Fibroblast of skin of right biceps (primary cell): ENCODE results near the gene HOMER3.

Source experiments
- DNase-seq: peaks from one replicate; pipeline ENCODE4 v3.0.0-alpha.2; 2013

Gene HOMER3

DNA sequence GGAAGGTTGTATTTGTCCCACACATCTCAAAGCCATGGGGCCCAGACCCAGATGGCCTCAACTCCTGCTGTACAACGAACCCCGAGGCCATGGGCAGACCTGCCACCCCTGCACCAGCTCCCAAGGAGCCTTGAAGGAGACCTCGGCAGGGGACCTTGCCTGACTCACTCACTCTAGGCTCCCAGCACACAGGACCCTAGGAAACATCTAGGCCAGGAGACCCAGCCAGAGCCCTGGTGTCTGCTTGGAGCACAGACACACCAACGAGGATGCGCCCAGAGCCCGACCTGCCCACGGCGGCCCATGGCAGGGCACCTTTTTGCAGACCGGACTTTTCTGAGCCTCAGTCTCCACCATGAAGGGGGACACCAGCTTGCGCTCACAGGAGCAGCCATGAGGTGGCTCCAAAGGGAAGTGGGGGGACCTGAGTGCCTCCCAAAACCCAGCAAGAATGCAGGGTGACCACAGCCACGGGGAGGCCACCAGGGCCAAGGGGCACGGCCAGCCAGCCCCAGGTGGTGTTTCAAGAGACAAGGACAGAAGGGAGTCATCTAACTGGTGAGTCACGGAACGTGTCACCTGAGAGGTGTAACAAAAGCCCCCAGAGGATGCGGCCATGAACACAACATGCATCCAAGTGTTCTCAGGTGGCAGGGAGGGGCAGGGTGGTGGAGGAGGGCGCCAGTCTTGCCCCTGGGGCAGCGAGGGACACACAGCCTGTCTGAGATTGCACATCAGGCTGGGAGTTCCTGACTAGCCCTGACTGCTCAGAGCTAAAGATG, 40.1 kb downstream of the HOMER3 start:
- no peak for DNase-seq

GRCh38 chr19:18899624-18900560, 41.1 kb downstream of the HOMER3 start:
- DNase-seq = no peak

DNA sequence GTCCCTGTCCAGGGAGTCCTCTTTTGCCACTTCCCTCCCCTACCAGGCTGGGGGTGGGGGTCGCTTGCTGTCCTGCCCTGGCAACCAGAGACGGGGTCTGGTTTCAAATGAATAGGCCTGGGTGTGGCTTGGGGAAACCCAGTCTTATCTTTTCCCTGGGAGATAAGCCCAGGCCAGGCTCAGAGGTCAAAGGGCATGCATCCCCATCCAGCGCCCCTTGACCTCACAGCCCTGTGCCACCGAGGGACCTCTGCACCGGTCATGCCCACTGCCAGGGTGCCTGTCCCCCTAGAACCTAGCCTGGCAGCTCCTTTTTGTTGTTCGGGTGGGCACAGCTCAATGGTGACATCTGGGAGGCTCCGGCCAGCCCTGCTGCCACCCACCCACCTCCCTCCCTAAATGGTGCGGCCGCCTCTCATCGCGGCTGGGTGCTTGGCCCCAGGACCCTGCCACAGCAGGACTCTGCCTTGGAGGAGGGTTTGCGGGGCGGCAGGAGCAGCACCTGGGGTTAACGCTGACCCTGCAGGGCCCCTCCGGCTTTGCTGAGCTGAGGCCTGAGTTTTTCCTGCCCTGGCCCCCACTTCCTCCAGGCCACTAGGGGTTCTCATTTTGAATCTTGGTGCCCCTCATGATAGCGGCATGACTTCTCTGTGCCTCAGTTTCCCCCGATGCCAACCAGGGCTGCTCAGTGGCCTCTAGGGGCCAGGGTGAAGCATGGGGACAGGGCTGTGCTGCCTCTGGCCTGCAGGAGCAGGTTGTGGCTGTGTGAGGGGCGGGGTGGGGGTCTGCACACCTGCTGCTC, 42.2 kb downstream of the HOMER3 start:
- DNase-seq = no peak

DNA sequence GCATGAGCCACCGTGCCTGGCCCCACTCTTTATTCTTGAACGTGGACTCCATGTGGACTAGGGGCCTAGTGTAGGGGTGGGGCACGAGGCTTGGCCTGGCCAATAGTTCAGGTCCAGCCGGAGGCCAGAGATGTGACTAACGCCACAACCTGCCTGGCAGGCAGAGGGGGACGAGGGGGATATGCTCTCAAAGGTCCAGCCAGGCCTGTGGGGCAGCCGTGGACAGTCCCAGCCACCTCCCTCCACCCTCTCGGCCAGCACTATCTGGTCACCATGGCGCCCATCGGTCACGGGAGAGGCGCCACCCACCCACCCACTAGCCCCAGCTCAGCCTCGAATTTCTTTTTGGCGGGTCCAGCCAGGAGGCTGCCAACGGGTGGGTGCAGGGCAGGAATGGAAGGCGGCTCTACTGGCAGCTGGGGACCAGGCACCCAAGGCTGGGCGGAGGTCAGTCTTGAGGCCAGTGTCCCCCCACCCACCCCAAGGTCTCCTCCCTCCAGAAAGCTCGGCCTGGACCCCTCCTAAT, 42.9 kb downstream of the HOMER3 start:
- no peak for DNase-seq

DNA sequence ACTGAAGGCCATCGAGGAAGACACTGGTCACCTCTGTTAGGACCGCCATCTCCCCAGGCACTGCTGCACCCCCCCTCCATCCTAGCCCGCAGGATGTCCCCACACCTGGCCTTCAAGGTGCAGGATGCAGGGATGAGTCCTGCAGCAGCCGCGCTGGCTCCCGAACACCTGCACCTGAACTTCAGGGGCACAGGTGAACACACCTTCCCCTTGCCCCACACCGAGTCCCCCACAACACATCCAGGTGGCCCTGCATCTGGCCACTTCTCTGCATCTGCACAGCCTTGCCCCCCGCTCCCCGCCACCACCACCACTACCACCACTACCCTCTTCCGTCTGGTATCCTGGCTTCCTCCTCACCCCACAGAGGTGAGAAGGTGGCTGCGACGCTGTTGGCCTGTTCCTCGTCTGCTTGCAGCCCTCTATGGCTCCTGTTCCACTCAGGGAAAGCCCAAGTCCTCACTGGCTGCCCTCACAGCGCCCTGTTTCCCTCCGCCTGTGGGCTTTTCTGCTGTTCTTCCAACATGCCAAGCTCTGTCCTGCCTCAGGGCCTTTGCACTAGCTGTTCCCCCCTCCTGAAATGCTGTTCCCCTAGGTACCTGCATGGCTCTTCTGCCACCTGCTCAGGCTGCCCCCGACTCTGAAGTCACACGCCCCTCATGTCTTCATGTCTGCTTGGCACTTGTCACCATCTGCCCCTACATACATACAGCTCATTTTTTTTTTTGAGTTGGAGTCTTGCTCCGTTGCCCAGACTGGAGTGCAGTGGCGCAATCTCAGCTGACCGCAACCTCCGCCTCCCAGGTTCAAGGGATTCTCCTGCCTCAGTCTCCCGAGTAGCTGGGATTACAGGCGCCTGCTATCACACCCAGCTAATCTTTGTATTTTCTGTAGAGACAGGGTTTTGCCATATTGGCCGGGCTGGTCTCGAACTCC, 43.7 kb downstream of the HOMER3 start:
- DNase-seq = no peak

- no peak for DNase-seq
These were observed 44.6 kb downstream of the HOMER3 start for GRCh38 chr19:18896421-18896841.

GRCh38 chr19:18895824-18896341, 45.1 kb downstream of the HOMER3 start, which contains the start of gene CERS1:
Gene CERS1, minus strand, starts transcription at chr19:18896158. Its CDS starts 86 bp downstream, at chr19:18896072.
- DNase-seq = no peak

DNA sequence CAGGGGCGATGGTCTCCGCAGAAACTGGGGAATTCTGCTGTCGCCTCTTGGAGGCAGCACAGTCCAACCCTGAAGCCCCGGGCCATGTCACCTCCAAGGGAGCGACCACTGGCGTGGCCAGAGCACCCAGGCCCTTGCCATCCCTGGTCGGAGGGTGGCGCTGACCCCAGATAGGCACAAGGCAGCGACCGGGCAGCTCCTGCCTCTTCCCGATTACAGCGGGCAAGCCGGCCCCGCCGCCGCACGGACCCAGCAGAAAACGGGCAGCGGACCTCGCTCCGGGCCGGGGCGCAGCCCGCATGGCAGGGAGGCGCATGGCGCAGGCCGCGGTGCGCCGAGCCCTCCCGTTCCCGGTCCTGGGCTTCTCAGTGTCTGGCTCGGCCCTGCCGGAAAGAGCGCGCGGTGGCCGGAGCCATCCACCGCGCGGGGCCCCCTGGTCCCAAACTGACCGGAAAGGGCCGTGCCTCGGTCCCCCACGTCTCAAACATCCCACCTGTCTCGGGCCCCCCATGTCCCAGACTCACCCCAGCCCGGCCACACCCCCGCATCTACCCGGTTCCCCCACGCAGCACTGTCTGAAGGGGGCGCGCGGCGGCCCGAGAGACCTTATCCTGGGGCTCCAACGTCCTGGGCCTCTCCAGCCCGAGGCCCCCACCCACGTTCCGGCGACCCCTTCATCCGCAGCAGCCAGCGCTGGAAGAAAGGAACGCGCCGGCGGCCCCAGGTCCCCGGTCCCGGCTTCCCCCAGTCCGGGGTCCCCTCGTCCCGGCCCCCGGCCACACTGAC, 45.8 kb downstream of the HOMER3 start:
- DNase-seq = no peak

DNA sequence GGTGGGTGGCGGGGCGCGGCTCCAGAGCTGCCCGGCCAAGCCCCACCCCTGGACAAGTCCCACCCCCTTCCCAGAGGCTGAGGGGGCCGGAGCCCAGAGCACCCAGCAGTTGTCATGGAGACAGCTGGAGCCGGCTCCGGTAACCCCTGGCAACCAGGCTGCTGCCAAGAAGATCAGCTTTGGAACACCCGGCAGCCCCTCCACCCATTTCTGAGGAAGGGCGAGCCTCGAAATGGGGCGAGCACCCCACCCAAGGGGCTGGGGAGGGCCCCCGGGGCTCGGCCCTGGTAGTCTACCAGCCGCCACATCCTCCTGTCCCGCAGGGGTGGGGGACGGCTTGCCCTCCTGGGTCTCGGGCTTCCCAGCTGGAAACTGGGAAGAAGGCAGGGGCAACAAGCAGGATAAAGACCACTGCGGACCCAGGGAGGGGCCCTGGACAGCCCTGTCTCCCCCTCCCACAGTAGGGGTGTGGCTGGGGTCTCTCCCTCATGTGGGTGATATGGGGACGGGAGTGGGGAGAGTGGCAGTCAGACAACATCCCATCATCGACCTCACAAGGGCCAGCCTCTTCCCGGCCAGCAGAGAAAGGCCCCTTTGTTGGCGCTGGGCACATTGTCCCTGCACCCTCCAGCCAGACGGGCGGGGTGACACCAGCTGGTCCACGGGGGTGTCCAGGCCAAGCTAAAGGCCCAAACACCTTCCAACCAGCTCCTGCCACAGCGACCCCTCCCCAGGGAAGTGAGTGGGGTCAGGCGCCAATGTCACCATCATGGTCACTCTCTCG, 46.6 kb downstream of the HOMER3 start:
- peak; percentile 36 for DNase-seq

DNA sequence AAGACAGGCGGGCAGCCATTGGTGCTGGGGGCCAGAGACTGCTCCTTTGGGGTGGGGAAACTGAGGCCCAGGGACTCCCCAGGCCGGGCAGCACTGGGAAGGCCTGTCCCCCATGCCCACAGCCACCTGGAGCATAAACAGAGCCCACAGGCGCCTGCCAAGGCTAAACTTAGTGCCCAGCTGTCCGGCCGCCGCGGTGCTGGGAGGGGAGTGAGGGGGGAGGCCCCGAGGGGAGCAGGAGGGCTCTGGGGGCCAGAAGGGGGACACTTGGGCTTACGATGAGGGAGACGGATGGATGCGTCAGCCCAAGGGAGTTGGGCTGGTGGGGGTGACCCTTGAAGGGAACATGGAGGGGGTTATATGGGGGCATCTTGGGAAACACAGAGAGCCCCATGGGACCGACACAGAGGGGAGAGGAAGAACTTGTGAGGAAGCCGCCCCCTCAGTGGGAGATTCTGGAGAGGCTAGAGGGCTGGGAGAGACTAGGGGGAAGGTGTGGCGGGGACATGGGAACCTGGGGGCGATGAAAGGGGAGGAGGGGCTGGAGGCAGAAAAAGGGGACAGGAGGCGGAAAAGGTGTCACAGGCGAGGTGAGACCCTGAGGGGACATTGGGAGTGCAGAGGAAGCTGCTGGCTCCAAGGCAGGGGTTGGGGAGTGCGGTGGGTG, 47.3 kb downstream of the HOMER3 start:
- no peak for DNase-seq

DNA sequence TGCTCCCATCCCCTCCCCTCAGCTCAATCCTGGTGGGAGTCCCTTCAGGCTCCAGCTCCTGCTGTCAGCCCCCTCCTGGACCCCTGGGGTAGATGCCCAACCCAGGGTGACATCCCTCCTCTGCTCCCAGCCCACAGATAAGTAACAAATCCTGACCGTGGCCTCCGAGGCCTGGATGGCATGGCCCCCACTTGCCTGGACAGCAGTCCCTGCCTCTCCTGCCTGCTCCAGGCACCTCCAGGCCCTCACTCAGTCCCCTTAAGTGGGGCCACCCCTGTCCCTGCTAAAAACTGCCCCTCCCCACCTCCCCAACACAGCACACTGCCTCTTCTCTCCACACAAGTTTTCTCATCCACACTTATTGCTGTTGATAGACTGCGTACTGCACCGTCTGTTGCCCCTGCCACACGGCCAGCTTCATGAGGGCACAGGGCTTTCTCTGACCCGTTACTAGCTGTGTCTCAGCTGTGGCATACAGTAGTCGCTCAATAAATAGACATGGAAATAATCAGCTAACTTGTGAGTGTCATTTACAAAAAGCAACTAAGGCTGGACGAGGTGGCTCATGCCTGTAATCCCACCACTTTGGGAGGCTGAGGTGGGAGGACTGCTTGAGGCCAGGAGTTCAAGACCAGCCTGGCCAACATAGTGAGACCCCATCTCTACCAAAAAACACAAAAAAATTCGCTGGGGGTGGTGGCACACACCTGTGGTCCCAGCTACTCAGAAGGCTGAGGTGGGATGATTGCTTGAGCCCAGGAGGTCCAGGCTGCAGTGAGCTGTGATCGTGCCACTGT, 50.9 kb downstream of the HOMER3 start:
- DNase-seq = no peak

DNA sequence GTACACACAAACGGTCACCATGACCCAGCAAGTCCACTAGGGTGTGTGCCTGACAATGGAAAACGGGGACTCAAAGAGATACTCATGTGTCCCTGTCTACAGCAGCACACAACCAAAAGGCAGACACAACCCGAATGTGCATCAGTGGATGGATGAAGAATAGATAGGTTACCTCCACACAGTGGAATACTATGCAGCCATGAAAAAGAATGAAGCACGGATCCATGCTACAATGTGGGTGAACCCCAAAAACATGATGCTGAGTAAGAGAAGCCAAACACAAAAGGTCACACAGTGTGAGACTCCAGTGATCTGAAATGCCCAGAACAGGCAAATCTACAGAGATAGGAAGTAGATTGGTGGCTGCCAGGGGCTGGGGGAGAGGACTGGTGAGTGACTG, 54.0 kb downstream of the HOMER3 start:
- no peak for DNase-seq

- no peak for DNase-seq
These were observed 57.3 kb downstream of the HOMER3 start for GRCh38 chr19:18883526-18884304.

DNA sequence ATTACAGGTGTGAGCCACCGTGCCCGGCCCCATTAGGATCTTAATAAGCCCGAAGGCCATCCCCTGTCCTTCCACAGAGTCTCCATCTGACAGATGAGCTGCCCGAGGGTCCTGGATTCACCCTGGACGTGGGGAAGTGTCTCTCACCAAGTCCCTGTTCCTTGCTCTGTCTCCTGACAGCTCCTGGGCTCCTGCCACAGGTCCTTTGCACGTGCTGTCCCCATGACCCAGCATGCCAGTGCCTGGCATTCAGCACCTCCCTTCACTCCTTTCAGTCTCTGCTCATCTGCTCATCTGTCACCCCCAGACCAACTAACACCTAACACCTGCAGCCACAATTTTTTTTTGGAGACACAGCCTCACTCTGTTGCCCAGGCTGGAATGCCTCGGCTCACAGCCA, 59.5 kb downstream of the HOMER3 start:
- DNase-seq = no peak

DNA sequence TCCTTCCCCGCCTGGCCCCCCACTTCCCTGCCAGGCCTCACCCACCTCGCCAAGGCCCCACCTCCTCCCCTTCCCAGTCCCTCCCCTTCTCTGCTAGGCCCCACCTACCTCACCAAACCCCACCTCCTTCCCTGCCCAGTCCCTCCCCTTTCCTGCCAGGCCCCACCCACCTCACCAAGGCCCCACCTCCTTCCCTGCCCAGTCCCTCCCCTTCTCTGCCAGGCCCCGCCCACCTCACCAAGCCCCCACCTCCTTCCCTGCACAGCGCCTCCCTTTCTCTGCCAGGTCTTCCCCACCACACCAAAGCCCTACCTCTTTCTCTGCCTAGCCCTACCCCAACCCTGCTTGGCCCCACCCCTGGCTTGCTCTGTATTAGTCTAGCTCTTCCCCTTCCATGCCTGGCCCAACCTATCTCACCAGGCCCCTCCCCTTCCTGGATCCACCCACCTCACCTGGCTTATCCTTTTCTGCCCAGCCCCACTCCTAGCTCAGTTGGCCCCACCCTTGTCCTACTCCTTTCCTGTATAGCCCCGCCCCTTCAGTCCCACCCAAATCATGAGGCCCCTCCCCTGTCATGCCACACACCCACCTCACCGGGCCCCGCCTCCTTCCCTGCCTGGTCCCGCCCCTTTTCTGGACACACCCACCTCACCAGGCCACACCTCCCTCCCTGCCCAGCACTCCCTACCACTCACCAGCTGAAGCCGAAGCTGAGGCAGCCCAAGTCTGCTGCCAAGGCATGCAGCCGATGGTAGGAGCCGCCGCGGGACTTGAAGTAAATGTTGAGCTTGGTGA, 61.2 kb downstream of the HOMER3 start:
- DNase-seq = no peak
